ENCODE results near the gene CENPO. TPM values are rescaled to one million over a fixed set of nuclear protein-coding genes. Genes with fewer than 3 reads are reported as not detected.
"Not testable (repeated sequence)": the region's sequence is repeated elsewhere in the genome, so short reads cannot be mapped to it uniquely, and the experiment has no call there.

Gene CENPO
- total RNA-seq, 1 donor from 2014 or later = 2.0 TPM

DNA sequence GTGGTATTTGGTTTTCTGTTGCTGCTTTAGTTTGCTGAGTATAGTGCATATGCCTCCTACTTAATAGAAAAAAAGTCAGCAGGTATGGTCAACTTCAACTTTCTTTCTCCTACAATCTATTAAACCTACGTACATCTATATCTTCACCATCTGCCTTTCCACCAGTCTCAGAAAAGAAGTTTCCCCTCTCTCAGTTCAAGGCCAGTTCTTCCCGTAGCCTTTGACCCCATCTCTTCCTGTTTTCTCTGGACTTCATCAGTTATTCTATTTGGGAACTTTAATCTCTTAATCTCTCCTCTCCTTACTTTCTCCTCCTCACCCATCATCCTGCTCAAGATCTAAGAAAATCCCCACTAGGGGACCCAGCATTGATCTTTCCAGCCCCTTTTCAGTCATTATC, 5.7 kb upstream of the CENPO start:
- no peak for DNase-seq (ENCODE audit: low spot score)
- no peak for ATAC-seq

GRCh38 chr2:24788816-24789215, 4.4 kb upstream of the CENPO start:
- ATAC-seq (no peak), DNase-seq (ENCODE audit: low spot score) (no peak)

GRCh38 chr2:24791452-24791851, 1.8 kb upstream of the CENPO start:
- DNase-seq (ENCODE audit: low spot score) = no peak
- ATAC-seq = no peak

- DNase-seq (ENCODE audit: low spot score) = no peak
- peak; percentile 29 for ATAC-seq
Measured at GRCh38 chr2:24792542-24792873, 717 bp upstream of the CENPO start.

DNA sequence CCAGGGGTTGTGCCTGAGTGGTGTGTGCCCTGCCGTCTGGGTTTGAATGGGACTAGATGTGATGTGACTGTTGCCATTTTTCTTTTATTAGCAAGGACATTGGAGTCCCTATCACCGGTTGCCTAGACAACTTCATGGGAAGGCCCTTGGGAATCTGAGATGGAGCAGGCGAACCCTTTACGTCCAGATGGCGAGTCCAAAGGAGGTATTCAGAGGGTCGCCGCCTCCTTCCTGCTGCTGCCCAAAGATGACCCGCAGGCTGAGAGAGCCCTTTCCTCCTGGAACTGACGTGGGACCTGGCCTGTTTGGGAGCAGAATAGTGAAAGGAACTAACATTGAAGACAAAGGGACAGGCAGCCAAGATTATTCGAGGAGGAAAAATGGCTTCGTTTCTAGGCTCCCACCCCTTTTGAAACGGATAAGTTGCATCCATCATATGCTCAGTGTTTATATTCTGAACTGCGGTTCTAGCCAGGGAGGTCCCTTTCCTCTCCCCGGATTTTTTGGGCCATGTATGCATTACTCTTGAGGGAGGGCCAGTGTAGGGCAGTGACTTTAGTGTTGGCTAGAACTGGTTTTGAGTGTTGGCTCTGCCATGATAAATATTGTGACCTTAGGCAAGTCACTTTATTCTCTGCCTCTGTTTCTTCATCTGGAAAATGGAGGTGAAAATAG, 673 bp downstream of the CENPO start:
- ATAC-seq = no peak
- no peak for DNase-seq (ENCODE audit: low spot score)

GRCh38 chr2:24797644-24798043, 4.4 kb downstream of the CENPO start:
- DNase-seq (ENCODE audit: low spot score) (no peak), ATAC-seq (no peak)

DNA sequence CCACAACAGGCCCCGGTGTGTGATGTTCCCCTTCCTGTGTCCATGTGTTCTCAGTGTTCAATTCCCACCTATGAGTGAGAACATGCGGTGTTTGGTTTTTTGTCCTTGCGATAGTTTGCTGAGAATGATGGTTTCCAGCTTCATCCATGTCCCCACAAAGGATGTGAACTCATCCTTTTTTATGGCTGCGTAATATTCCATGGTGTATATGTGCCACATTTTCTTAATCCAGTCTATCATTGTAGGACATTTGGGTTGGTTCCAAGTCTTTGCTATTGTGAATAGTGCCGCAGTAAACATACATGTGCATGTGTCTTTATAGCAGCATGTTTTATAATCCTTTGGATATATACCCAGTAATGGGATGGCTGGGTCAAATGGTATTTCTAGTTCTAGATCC, 7.3 kb downstream of the CENPO start:
- ATAC-seq; DNase-seq (ENCODE audit: low spot score): not testable (repeated sequence)

- not testable (repeated sequence) for ATAC-seq; DNase-seq (ENCODE audit: low spot score)
Measured at GRCh38 chr2:24805811-24806660, 12.8 kb downstream of the CENPO start.

- DNase-seq (ENCODE audit: low spot score) = no peak
- no peak for ATAC-seq
Measured at GRCh38 chr2:24806661-24807036, 13.4 kb downstream of the CENPO start.

GRCh38 chr2:24809316-24810007, 16.2 kb downstream of the CENPO start:
- DNase-seq (ENCODE audit: low spot score) (no peak), ATAC-seq (no peak)

DNA sequence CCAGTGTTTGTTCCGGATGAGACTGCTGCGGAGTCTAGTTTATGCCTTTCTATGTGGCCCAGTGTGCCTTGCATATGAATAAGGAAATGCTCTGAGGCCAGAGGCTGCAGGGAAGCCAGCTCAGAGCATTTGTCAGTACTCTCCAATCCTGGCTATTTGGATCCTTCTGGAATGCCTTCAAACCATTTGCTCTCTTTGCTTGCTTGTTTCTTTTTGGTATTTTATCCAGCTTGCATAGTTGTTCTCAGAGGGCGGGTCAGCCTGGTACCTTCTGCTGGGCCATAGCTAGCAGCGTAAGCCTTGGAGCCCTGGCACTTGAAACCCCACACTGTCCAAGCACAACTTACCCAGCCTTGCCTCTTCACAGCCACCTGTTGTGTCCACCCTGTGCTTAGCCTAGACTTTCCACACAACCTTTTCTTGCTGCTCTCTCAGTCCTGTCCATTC, 20.5 kb downstream of the CENPO start:
- DNase-seq (ENCODE audit: low spot score) = peak; percentile 8
- no peak for ATAC-seq

DNA sequence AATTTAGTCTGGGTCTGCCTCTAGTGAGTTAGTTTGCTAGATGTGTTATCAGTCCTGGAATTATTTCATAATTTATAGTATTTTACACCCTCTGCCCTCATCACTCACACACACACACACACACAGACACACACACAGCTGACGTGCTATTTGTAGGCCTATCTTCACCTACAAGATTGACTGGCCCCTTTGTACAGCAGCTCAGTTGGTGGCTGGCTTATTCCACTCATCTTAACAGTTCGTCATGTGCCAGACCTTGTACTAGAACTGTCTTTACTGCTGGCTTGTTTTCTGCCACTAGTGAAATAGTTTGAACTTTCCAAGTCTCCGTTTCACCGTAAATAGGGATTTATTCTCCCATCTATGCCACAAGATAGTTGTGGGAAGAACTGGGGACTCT, 21.3 kb downstream of the CENPO start:
- DNase-seq (ENCODE audit: low spot score) (no peak), ATAC-seq (no peak)

DNA sequence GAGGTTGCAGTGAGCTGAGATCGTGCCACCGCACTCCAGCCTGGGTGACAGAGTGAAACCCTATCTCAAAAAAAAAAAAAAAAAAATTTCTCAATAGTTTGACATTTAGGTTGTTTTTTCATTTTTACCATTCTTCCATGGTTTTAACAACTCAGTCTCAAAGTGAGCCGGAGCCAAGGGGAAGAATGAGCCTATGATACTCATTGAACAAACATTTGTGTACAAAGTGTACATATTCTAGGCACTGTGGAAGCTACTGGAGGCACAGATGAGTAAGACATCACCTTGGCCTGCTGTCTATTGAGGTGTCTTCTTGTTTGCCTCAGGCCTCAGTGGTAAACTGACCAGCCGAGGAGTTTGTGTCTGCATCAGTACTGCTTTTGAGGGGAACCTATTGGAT, 21.9 kb downstream of the CENPO start:
- DNase-seq (ENCODE audit: low spot score) (no peak), ATAC-seq (no peak)

- peak; percentile 12 for DNase-seq (ENCODE audit: low spot score)
- ATAC-seq = no peak
Measured at GRCh38 chr2:24816404-24816803, 23.2 kb downstream of the CENPO start.

DNA sequence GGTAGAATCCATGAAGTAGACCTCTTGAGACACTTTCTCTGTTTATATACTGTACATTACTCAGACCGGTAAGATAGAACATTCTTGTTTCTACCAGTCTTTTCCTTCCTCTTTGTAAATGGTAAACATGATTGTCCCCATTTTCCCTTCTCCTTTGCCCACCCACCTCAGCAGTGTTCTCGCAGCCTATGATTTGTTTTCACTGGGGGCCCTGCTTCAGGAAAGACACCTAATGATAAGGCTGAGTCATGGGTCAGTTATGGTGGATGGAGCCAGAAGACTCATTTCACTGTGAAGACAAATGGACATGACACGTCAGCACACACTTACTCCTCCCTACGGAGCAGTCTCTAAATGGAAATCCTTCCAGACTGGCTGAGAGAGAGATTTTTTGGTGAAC, 23.7 kb downstream of the CENPO start:
- peak; percentile 24 for DNase-seq (ENCODE audit: low spot score)

GRCh38 chr2:24818721-24819167, 25.5 kb downstream of the CENPO start:
- DNase-seq (ENCODE audit: low spot score) (peak; percentile 31), ATAC-seq (no peak)

More for the DNA sequence above, 23.7 kb downstream of the CENPO start:
- ATAC-seq = no peak

DNA sequence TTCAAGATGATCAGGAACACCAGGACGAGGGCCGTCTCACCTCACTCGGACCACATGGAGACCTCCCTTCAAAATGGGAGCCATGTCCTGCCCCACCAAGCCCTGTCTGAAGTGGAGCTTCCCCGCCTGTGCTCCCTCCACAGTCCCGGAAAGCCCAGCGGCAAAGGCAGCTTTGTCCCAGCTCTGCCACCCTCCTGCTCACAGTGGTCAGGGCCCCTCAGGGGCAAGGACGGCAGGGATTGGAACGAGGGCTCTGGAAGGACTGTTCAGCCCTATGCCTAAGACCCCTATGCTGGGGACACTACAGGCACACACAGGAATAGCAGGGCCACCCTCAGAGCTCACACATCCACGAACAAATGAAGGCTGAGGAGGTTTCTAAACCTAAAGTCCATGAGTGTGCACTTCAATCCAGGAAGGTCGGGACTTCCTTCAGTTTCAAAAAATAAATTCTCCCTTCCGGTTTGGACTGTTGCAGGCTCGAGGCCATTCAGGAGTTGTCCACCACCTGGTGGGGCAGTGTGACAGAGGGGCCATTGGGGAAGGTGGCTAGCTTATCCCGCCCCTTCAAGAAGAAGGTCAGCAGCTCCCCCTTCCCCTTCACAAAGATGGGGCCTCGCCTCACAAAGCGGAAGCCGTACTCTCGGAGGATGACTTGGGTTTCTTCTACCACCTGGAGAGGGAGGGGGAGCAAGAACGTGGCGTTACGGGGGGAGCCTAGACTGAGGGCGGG, 26.4 kb downstream of the CENPO start:
- no peak for ATAC-seq

GRCh38 chr2:24820175-24820513, 26.9 kb downstream of the CENPO start:
- DNase-seq (ENCODE audit: low spot score) = peak; percentile 24
- no peak for ATAC-seq

More for the DNA sequence above, 26.4 kb downstream of the CENPO start:
- DNase-seq (ENCODE audit: low spot score) = peak; percentile 33

DNA sequence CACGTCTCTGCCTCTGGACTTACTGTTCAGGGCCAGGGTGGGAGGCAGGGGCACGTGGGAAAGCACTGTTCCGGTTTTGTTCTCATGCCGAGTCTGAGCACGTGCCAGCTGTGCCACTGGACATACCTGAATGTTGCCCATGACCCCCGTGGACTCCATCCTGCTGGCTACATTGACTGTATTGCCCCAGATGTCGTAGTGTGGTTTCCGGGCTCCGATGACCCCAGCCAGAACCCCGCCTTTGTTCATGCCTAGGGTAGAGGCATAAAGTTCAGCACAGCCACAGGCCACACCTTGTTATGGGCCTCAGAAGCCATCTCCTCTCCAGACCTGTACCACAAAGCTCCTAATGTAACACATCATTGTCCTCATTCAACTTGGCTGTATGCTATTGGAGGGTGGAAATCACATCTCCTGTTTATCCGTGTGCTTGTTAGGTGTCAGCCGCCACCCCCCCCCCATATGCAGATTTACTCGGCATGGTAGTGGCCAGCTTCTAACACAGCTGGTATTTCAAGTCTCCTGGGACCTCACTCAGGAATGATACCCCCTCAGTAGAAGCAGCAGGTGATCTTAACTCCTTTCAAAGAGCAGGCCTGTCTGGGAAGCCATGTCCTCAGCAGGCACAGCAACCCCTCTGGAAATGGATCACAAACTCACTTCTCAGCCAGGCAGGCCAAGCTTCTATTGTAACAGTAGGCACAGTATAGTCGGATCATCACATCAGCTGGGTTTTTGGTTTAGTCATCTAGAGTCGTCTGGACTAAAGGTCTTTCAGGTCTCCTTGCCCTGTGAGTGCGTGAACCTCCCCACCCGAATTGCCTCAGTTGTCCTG, 27.6 kb downstream of the CENPO start:
- no peak for ATAC-seq

DNA sequence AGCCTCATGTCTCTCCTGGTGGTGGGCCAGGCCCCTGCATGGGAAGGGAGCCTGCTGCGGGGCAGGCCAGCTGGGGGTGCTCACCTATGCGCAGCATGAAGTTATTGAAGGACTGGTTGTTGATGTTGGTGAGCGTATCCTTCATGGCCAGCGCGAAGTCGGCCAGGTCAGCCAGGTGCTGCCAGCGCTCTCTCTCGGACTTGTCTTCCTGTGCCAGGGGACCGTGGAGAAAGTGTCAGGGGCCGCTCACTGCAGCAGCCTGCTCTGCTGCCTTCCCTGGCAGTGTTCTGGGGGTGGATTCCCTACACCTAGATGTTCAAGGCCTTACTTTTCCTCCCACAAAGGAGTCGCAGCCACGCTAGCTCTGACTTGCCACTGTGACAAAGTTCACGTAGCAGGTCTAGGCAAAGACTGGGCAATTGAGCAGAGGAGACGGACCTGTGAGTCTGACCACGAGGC, 28.2 kb downstream of the CENPO start:
- DNase-seq (ENCODE audit: low spot score) = peak; percentile 32

More for the DNA sequence above, 27.6 kb downstream of the CENPO start:
- peak; percentile 19 for DNase-seq (ENCODE audit: low spot score)

More for the DNA sequence above, 28.2 kb downstream of the CENPO start:
- ATAC-seq = no peak

Measured in left lobe of liver (tissue), 2 donors.